GM12878 (cell line): ENCODE results near the gene SKAP1. TPM values are rescaled to one million over a fixed set of nuclear protein-coding genes. Genes with fewer than 3 reads are reported as not detected.
A peak's percentile ranks its signal among the peaks of the same experiment; 100 is the strongest.

ENCODE experiments used
- BMI1 ChIP-seq: fragments of 450-650 bp; IDR thresholded peaks from 2 replicates; pipeline ENCODE4 v1.6.1; 2016; ENCODE audit warnings: mild to moderate bottlenecking, moderate library complexity, borderline replicate concordance
- E2F4 ChIP-seq: IDR thresholded peaks from 2 replicates; pipeline ENCODE4 v1.6.1; 2012; ENCODE audit warnings: low read depth, low read length, improper control_type of control experiment
- E4F1 ChIP-seq: fragments of 450-650 bp; IDR thresholded peaks from 2 replicates; pipeline ENCODE4 v1.6.1; 2018; ENCODE audit warnings: borderline replicate concordance, mild to moderate bottlenecking; ENCODE audit not compliant: partially characterized antibody
- EED ChIP-seq: sonication (generic); IDR thresholded peaks from 2 replicates; pipeline ENCODE4 v1.6.1; 2016; ENCODE audit warnings: antibody characterized with exemption, low read depth
- EGR1 ChIP-seq, 2 experiments: IDR thresholded peaks; 1 replicate in 1 of 2; 2 replicates in 1 of 2; pipeline ENCODE4 v1.6.1; 2011 to 2012; ENCODE audit warnings: low read depth in 2 of 2, low read length in 2 of 2, borderline replicate concordance in 1 of 2, mild to moderate bottlenecking in 1 of 2, moderate library complexity in 1 of 2
- ETV6 ChIP-seq, 2 experiments: fragments of 450-650 bp in 1 of 2; IDR thresholded peaks in 1 of 2; conservative IDR thresholded peaks in 1 of 2; 2 replicates each; pipeline ENCODE4 v1.6.1; 2014; ENCODE audit warnings: antibody characterized with exemption in 1 of 2, borderline replicate concordance in 1 of 2, low read depth in 1 of 2, mild to moderate bottlenecking in 1 of 2, moderate library complexity in 1 of 2
- JUNB ChIP-seq: IDR thresholded peaks from 2 replicates; pipeline ENCODE4 v1.6.1; 2016; ENCODE audit warnings: antibody characterized with exemption, mild to moderate bottlenecking
- KAT2A ChIP-seq: conservative IDR thresholded peaks from 2 replicates; pipeline ENCODE4 v1.6.1; 2011; ENCODE audit warnings: low read depth, low read length; ENCODE audit not compliant: control insufficient read depth
- MXI1 ChIP-seq: fragments of 150-350 bp; IDR thresholded peaks from 2 replicates; pipeline ENCODE4 v1.6.1; 2011; ENCODE audit warnings: low read depth, mild to moderate bottlenecking, inconsistent platforms, low read length, improper control_type of control experiment
- NR2F1 ChIP-seq: fragments of 450-650 bp; conservative IDR thresholded peaks from 2 replicates; pipeline ENCODE4 v1.6.1; 2017; ENCODE audit warnings: mild to moderate bottlenecking
- PBX3 ChIP-seq: IDR thresholded peaks from 2 replicates; pipeline ENCODE4 v1.6.1; 2011; ENCODE audit warnings: mild to moderate bottlenecking, low read depth, low read length, moderate library complexity; ENCODE audit not compliant: insufficient replicate concordance
- POLR2A ChIP-seq: IDR thresholded peaks from 2 replicates; pipeline ENCODE4 v1.6.1; 2011; ENCODE audit warnings: low read depth, mild to moderate bottlenecking, low read length
- RCOR1 ChIP-seq: conservative IDR thresholded peaks from 2 replicates; pipeline ENCODE4 v1.6.1; 2012; ENCODE audit warnings: low read depth, low read length, improper control_type of control experiment
- SP1 ChIP-seq: IDR thresholded peaks from one replicate; pipeline ENCODE4 v1.6.1; 2011; ENCODE audit warnings: low read depth, low read length
- USF2 ChIP-seq: IDR thresholded peaks from 2 replicates; pipeline ENCODE4 v1.6.1; 2011; ENCODE audit warnings: low read depth, low read length, improper control_type of control experiment, borderline replicate concordance
- YY1 ChIP-seq: IDR thresholded peaks from 2 replicates; pipeline ENCODE4 v1.6.1; 2011; ENCODE audit warnings: low read depth, mild to moderate bottlenecking, low read length
- ZBTB4 ChIP-seq: fragments of 450-650 bp; formaldehyde crosslinking; IDR thresholded peaks from 2 replicates; pipeline ENCODE4 v1.4.0; 2022; ENCODE audit warnings: mild to moderate bottlenecking, moderate library complexity
- polyA plus RNA-seq, 11 experiments: library from polyadenylated mRNA; depleted of rRNA in 4 of 11; unstranded in 6 of 11; stranded (reverse) in 5 of 11; fragments of >200 nt; fragmentation: Nextera tagmentation in 4 of 11; fragmentation: Illumina TruSeq in 1 of 11; extraction: Ambion mirVana in 4 of 11; extraction: Trizol in 1 of 11; gene quantifications; 1 replicate in 1 of 11; 2 replicates in 10 of 11; pipeline versions ENCODE4 v1.2.1 to v1.2.3, GENCODE V29; 2011 to 2016; ENCODE audit warnings: inconsistent platforms in 2 of 11, missing spikeins in 2 of 11, low read depth in 1 of 11
- total RNA-seq, 4 experiments: library from RNA; depleted of rRNA in 3 of 4; stranded (reverse); fragments of >200 nt in 3 of 4; fragmentation: Illumina TruSeq in 1 of 4; extraction: Trizol in 1 of 4; gene quantifications; 2 replicates each; pipeline versions ENCODE4 v1.2.1 to v1.2.3, GENCODE V29; 2013 to 2021

SKAP1 gene
- total and polyA plus RNA-seq, 10 of the 15 experiments (the other 5 are each of a cell fraction or from before 2014, with no cell fraction given) = 17.1 to 97.6 (median 35.9) TPM

GRCh38 chr17:48107137-48108055 lies 322.6 kb downstream of the SKAP1 start, which contains the start of gene SNX11 (continued):
- TF ChIP-seq YY1 = peak; percentile 38; the same call in 1 of the 2 replicates
- TF ChIP-seq E4F1 = peak; percentile 37
- no peak for TF ChIP-seq BMI1
- TF ChIP-seq PBX3 = peak; percentile 79
- peak; percentile 12; the same call in 1 of the 2 replicates for TF ChIP-seq NR2F1
- no peak for TF ChIP-seq ZBTB4 (CRISPR knock-in tag)
- no peak for TF ChIP-seq ETV6 (conservative IDR thresholded peaks at IDR 0.05 in 1 of 2, IDR thresholded peaks at IDR 0.05 in 1 of 2; ENCODE audit: borderline replicate concordance in 1 of 2, low read depth in 1 of 2)
- peak; percentile 90 for TF ChIP-seq SP1
- TF ChIP-seq E2F4 = no peak
- no peak for TF ChIP-seq KAT2A
- no peak for TF ChIP-seq JUNB
- peak; percentile 52; the same call in 1 of the 2 replicates for TF ChIP-seq MXI1
- no peak; the same call in 1 of the 2 replicates for TF ChIP-seq RCOR1
- TF ChIP-seq EED = peak; percentile 64; the same call in 1 of the 2 replicates
- no peak for TF ChIP-seq USF2
- TF ChIP-seq POLR2A = peak; percentile 91
- peak in 1 of 2 experiments; percentile 94; a peak in 2 of 3 replicates for TF ChIP-seq EGR1 (IDR thresholded peaks at IDR 0.05; ENCODE audit: borderline replicate concordance in 1 of 2, low read depth in 2 of 2, low read length in 2 of 2)
